Measurements from ENCODE around the gene ZBTB1. TPM values are rescaled to one million over a fixed set of nuclear protein-coding genes. Genes with fewer than 3 reads are reported as not detected.

The ZBTB1 gene
- total and polyA plus RNA-seq, 9 of the 15 experiments (the other 6 are each of a cell fraction or from before 2014, with no cell fraction given): 2.3 to 16.5 (median 9.0) TPM

DNA sequence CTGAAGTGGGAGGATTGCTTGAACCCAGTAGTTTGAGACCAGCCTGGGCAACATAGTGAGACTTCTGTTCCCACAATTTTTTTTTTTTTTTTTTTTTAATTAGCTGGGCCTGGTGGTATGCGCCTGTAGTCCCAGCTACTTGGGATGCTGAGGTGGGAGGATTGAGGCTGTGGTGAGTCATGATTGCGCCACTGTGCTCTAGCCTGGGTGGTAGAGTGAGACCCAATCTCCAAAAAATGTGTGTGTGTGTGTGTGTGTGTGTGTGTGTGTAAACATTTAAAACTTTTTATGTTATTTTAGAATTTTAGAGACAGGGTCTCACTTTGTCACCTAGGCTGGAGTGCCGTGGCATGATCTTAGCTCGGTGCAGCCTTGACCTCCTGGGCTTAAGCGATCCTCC, 52.0 kb downstream of the ZBTB1 start:
- H3K9me1 ChIP-seq (ENCODE audit: control insufficient read depth, insufficient read depth, low read length): no peaks in the 10 kb centered on the region
- H3K4me1 ChIP-seq (replicated peaks in 1 of 2; ENCODE audit: control insufficient read depth in 2 of 2, insufficient read depth in 2 of 2, low read length in 2 of 2): no peaks in the 10 kb centered on the region
- H3K9ac ChIP-seq (ENCODE audit: insufficient read depth in 1 of 2, low read depth in 2 of 2, low read length in 2 of 2): no peak overlapping the region
- CTCF ChIA-PET (ENCODE audit: low intra/inter-chr PET ratio): no interaction called here
- POLR2A ChIA-PET: interaction anchor here (0.6 kb wide), 2 partner anchors 18 to 118 kb away, joined by 3 read pairs; no protein-coding TSS in a partner anchor
- FAIRE-seq (no peak), DNase-seq (ENCODE audit: extremely low read depth in 1 of 4, low spot score in 3 of 4) (peak in 1 of 4 experiments; percentile 2), ATAC-seq (no peak)
- no peak overlapping the region for H2AFZ ChIP-seq (ENCODE audit: low read depth, low read length)
- 0% methylated on average over 2 of the region's 5 CpGs for WGBS (ENCODE audit: insufficient coverage, low coverage, missing lambda C conversion rate)
- H3K27me3 ChIP-seq (ENCODE audit: control insufficient read depth in 2 of 2, insufficient read depth in 2 of 2, low read length in 2 of 2): peaks cover 5 to 20% of the 10 kb centered on the region in 2 experiments; a peak in 4 of 5 replicates
- intact Hi-C loops (cut with micrococcal nuclease) (no loop called here), in situ Hi-C loops (cut with MboI) (no loop called here)
- no peaks in the 10 kb centered on the region for H4K20me1 ChIP-seq (replicated peaks; ENCODE audit: control insufficient read depth, insufficient read depth, low read length)
- BruUV-seq (replicated peaks): no TSS peak
- H3K4me3 ChIP-seq: no peak overlapping the region
- no peak overlapping the region for H3K27ac ChIP-seq (ENCODE audit: extremely low read depth, low read depth, low read length)
- no peak overlapping the region for H3K4me2 ChIP-seq (ENCODE audit: insufficient read depth, low read length)
- H3K36me3 ChIP-seq (ENCODE audit: control insufficient read depth, insufficient read depth, low read length): no peaks in the 10 kb centered on the region
- no peak for TF ChIP-seq POLR2H (tag; IDR thresholded peaks at IDR 0.05; ENCODE audit: low read depth)
- TF ChIP-seq MECOM (CRISPR knock-in tag; IDR thresholded peaks at IDR 0.05): no peak
- TF ChIP-seq FOSL1 (tag; conservative IDR thresholded peaks at IDR 0.05): 0 out of 2 replicates have a peak, but pooled peaks have one; percentile 24
- TF ChIP-seq ATF3 (IDR thresholded peaks at IDR 0.05): peak; percentile 48
- no peak for TF ChIP-seq ATF3 (CRISPR knock-in tag; conservative IDR thresholded peaks at IDR 0.05)
- no peak for TF ChIP-seq CEBPG (CRISPR knock-in tag; IDR thresholded peaks at IDR 0.05)
- TF ChIP-seq CEBPG (tag; conservative IDR thresholded peaks at IDR 0.05 in 1 of 2, IDR thresholded peaks at IDR 0.05 in 1 of 2): 0 out of 4 replicates have a peak, but pooled peaks of 1 of the 2 experiments have one; percentile 47
- TF ChIP-seq JUND (IDR thresholded peaks at IDR 0.05; ENCODE audit: borderline replicate concordance, low read depth, low read length): peak; percentile 15; the same call in 1 of the 2 replicates
- TF ChIP-seq JUND (tag; IDR thresholded peaks at IDR 0.05; ENCODE audit: borderline replicate concordance, low read depth, low read length): no peak
- H3K9me3 ChIP-seq (replicated peaks; ENCODE audit: control insufficient read depth, insufficient read depth, low read depth, low read length): no peaks in the 10 kb centered on the region
- H3K79me2 ChIP-seq (ENCODE audit: control insufficient read depth, insufficient read depth, low read length): no peaks in the 10 kb centered on the region
